Raji (cell line): ENCODE results near the gene ILDR2.

Source experiments
- POLR2A ChIP-seq: IDR thresholded peaks from 2 replicates; pipeline ENCODE4 v1.6.1; 2011; ENCODE audit warnings: low read depth, low read length, control low read depth; ENCODE audit not compliant: insufficient read depth

ILDR2 gene

DNA sequence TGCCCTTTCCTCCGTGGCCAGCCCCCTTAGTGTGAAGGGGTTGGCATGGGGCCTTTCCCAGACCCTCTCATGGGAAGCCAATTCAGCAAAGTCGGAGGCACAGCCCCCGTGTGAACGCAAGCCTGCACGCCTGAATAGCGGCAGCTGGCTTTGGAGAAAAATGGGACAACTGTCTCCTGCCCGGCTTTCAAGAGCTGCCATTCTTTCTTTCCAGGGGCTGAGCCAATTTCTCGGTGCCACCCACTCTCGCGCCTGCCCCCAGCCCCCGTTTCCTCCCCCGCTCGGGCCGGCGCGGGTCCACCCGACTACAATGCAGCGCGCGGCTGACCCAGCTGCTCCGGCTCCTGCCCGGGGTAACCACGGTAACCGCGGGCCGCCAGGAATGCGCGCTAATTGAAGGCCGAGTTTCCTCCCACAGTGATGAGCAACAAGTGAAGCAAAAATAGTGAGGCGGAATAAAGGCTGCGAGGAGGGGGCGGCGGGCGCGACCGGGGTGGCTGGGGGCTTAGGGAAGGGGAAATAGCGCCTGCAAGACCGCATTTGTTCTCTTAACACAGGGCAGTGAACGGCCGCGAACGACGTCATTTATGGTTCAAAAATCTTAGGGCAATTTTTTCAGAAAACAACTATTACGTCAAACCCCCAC lies 27.8 kb downstream of the ILDR2 start:
- no peak for TF ChIP-seq POLR2A

DNA sequence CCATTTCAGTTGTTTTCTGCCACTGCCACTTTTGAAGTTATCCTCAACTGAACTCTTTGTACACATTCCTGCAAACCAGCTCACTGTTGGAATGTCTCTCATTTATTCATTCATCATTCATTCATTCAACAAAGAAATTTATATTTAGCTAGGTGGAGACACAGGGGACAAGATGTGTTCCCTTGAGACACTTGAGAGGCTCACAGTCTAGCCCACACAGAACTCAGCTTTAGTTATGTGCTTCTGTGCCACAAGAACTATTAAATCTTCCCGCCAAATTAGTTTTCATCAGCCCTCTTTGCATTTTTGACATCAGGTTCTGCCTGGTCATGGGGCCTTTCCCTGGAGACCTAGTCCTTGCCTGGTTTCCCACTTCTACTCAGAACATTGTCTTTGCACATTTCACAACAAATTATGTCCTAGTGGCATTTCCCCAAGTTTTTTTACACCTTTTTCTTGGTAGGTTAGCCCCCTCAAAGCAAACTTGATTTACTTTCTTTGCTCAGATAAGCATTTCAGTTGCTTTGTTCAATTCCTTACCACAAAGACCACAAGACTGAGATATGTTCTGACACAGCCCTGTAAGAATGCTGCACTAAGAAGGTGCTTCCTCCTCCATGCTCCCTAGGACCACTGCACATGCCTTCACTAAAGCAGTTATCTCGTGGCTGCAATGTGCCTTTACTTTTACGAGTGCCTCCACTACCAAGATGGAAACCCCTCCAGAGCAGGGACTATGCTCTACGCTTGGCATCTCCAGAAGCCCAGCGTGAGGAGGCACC lies 31.0 kb downstream of the ILDR2 start:
- TF ChIP-seq POLR2A: no peak

DNA sequence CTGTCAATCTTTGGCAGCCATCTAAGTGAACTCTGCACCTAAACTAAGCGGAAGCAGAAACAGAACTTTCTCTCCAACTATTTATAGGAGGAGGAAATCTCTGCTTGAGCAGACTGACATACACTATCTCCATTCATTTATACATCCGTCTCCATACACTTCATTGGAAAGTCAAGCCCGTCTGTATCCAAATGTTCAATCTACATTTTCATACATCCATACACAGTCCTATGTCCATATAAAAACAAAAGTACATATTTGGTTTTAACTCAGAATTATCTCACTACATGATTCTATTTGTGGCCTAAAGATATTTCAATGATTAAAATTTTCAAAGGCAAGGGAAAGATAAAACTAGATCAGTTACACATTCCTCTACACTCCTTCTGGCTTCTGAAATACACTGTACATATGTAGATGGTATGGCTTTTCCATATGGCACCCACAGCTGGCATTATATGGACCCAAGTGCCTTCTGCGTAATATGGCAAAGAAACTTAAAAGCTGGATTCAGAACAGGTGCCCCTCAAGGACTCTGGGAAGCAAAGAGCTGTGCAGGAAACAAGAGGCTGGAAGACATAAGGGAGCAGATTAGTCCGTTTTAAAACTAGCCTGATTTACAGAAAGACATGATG lies 35.5 kb downstream of the ILDR2 start:
- TF ChIP-seq POLR2A: no peak

GRCh38 chr1:166937962-166938361 lies 37.4 kb downstream of the ILDR2 start:
- TF ChIP-seq POLR2A: no peak

DNA sequence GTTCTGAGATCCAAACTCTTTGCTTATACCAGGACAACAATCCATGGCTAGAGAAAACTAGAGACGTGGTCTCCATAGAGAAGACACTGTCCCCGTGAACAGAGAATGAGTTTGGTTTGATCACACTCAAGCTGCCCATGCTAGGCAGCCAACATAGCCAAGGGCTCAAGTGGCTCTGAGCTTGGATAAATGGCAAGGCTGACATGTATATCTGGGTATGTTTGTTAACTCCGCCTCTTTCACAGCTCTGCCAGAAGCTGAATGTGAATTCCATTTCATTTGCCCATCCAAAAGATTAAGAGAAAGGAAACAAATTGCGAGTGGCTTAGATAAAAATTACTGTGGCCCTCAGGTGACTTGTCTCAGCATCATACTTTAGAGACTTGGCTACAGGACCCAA lies 38.0 kb downstream of the ILDR2 start:
- no peak for TF ChIP-seq POLR2A

DNA sequence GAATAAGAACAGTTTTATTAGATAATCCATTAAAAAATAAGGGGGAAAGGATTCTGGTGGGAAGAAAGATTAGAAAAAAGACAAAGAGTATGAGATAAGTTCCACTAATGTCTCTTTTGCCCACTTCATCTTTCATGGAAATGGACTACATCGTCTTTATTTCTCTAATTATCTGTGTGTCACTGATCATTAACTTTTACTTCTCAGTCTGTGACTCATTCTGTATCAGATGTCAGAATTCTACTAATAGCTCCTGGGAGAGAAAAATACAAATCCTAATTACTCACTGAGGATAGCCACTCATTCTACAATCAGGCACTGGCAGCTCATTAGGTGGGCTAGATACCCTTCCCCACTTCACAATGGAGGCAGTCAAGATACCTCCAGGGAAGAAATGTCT lies 41.7 kb downstream of the ILDR2 start:
- TF ChIP-seq POLR2A: no peak

GRCh38 chr1:166933140-166933539 lies 42.2 kb downstream of the ILDR2 start:
- no peak for TF ChIP-seq POLR2A

- TF ChIP-seq POLR2A: no peak
Measured at GRCh38 chr1:166929911-166930310, 45.4 kb downstream of the ILDR2 start.

- TF ChIP-seq POLR2A: no peak
Measured at GRCh38 chr1:166927701-166928100, 47.6 kb downstream of the ILDR2 start.

- TF ChIP-seq POLR2A: no peak
Measured at GRCh38 chr1:166925810-166926478, 49.4 kb downstream of the ILDR2 start.

DNA sequence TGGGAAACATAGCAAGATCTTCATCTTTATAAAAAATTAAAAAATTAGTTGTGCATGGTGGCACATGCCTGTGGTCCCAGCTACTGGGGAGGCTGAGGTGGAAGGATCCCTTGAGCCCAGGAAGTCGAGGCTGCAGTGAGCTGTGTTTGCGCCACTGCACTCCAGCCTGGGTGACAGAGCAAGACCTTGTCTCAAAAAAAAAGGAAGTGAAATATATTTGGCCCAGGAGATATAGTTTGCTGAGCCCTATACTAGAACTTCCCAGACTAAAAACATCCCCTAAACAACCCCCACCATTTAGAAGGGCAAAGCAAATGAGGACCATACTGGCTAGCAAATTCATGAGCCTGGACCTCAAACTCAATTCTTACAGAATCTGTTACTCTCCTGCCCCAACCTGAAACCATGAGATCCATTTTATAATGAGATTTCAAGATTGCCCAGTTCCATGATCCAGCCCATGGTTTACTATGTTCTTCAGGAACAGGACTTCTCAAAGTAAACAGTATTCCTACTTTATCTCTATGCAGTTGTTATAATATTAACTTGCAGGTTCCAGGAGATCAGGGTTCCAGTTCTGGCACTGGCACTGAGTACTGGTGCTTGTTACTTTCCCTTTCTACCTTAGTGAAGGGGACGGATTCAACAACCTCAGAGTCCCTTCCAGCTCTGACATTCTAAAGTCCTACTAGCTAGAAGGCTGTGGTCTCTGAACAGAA lies 50.4 kb downstream of the ILDR2 start:
- TF ChIP-seq POLR2A: no peak

DNA sequence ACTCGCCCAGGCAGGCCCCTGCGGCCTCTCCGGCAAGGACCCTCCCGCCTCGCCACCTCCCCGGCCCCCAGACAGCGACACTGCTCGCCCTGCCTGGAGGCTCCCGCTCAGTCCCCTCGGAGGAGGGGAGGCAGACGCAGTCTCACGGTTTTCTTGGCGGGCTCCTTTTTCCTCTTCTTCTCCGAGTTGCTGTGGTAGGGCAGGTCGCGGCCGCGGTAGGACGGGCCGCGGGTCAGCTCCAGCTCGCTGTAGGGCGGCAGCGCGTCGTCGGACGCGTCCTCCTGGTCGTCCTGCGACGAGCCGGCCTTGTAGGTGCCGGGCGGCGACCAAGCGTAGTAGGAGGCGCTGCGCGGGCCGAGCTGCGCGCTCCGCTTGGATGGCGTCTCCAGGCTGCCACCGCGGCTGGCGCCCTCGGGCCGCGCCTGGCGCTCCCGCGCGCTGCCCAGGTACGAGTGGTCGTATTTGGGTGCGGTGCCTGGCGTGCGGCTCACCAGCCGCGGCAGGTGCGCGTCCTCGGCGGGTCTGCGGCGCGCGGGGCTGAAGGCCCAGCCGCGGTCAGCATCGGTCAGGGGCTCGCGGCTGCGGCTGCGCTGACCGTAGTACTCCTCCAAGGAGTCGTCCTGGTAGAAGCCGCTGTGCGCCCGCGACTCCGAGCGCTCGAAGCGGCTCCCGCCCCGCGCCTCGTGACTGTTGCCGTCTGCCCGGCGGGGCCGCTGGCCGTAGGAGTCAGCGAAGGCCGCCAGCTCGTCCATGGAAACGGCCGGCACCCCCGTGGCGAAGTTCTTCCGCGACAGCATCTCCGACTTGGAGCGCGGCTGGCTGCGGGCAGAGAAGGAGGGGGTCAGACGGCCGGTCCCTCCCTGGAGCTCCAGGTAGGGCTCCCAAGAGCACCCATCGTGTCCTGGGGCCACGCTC lies 54.5 kb downstream of the ILDR2 start:
- no peak for TF ChIP-seq POLR2A

- TF ChIP-seq POLR2A: no peak
Measured at GRCh38 chr1:166918956-166919316, 56.4 kb downstream of the ILDR2 start.
